ENCODE results near the gene TAGLN2.

The TAGLN2 gene

DNA sequence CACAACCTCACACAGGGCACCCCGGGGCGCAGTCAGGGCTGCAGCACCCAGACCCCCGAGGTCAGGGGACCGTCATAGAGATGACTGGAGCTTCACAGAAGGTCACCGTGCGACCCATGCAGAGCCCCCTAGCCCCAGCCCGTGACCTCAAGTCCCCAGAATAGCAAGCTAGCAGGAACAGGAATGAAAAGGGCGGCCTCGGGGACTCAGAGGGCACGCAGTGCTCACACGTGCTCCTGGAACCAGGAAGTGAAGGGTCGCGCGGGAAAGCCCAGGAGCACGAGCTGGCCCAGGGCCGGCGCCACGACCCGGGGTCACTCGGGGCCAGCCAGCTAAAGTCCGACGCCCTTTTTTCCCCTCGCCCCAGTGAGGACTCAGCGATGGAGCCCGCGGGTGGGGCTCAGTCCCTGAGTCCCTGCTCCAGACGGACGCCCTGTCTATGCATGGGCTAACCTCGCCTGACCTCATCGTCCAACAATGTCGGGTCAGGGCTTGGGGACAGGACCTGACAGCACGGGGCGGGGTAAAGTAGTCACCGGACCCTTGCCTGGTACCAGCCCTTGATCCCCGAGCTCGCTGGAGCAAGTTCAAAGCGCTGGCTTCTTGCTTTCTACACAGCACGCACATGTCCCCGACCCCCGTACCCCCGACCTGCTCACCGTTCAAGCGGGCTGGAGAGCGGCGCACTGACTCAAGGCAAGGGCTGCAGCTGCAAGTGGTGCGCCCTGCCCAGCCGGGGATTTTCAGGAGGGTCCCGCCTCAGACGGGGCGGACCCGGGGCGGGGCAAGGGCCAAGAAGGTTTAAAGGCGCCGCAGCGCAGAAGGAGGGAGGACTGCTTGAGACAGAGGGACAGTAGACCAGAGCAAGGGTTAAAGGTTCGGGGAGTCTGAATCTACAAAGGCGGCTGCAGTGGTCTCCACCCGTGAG, at the start of gene TAGLN2:
Gene TAGLN2 (minus strand): TSS at position 717 of the 928 bp plus-strand sequence. CDS start 4,998 bp downstream, outside the sequence.
- peak; percentile 95 for DNase-seq

DNA sequence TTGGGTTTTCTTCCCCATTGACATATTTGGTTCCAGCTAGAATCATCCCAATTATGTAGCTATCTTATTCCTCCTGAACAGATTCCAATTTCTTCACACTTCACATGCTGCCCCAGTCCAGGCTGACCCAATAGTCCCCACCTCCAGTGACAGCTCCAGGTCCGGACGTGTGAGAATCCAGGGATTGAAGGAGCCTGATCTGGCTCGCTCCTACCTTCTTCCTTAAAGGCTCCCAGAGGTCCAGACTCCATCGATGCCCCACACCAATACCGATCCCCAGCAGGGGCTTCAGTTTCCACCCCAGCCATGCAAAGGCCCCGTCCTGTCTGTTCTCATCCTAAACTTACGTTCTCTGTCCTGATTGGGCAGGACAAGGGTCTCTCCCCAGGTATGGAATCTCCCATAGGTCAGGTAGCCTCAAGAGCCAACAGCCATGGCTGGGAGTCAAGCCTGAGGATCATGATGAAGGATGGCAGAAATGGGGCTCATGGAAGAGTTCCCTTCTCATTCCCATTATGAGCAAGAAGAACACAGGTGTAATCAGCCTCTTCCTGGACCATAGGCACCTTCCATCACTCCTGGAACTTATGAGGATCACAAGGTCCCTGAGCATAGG, 49.2 kb upstream of the TAGLN2 start:
- DNase-seq, result no peak

DNA sequence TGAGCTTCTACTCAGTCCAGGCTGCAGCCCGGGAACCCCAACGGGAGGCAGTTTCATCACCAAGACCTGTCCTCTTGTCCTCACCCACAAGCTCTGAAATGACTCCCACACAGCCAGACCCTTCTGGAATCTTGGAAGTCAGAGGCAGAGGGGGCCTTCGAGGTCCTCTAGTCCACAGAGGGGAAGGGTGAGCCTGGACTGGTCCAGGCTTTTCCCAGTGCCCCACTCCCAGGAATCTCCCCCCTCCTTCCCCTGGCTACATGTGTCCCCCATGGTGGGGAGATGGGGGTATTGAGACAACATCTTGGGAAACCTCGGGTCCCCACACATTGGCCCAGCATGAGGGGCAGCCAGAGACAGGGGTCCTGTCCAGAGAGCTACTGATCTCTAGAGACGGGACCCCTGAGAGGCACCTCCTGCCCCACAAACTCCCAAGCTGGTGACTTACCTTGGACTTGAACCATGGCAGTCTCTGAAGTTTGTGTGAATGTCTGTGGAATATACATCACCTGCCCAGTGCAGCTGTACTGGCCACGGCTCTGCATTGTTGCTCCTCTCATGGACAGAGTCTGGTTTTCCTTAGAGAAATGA, 48.1 kb upstream of the TAGLN2 start:
- DNase-seq, result no peak

DNA sequence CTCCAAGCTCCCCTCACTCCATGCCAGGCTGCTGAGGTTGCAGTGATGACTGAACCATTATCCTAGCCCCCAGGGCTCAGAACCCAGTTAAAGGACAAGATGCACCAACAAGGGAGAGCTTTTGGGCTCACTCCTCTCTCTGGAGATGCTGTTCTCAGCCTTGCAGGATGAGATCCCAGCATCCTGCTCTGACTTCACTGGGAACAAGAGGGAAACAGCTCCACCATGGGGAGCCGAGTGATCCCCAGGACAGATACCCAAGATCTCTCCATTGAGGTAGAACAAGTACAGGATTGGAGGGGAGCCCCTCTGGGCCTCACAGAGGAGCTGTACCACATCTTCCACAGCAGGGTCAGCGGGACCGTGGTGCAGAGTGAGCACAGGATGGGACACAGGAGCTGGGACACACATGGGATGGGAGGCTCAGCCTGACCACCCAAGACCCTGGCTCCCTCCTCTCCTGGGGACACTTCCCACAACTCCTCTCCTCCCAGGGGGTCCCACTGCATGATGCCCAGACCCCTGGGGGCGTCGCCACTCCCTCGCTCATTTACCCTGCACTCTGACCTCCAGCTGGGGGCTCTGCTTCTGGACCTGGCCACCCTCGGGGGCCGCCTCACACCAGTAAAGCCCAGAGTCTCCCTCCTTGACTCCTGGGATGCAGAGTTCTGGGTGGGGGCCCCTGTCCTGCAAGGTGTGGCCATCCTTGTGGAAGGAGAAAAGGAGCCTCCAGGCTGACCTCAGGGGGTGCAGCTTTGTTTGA, 47.3 kb upstream of the TAGLN2 start:
- no peak for DNase-seq

DNA sequence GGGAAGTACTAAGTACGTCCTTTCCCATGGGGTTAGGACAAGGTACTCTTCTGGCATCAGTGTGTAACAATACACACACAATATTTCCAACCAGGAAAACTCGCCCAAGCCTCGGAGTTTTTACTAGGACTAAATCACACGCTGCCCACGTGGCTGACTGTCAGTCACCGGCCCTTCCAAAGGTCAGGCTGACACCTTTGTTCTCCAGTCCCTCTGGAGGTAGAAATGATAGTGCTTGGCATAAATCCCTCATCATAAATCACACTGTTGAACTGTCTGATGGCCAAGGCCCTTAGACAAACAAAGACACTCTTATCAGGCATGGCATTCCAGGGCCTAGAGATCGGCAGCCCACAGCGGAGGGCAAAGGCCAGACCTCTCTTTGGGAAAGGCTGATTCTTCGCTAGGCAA, 45.6 kb upstream of the TAGLN2 start:
- DNase-seq, result no peak

DNA sequence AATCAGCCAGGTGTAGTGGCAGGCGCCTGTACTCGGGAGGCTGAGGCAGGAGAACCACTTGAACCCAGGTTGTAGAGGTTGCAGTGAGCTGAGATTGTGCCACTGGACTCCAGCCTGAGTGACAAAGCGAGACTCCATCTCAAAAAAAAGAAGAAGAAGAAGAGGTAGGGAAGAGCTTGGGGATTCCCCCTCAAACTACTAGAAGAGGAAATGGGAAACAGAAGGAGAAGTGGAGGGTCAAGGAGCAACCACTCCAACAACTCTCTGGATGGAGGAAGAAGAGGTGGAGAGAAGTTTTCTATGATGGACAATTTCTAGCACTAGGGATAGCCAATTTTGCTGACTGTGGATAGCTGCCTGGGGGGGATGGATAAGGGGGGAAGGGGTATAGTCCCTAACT, 43.6 kb upstream of the TAGLN2 start:
- DNase-seq, result no peak

DNA sequence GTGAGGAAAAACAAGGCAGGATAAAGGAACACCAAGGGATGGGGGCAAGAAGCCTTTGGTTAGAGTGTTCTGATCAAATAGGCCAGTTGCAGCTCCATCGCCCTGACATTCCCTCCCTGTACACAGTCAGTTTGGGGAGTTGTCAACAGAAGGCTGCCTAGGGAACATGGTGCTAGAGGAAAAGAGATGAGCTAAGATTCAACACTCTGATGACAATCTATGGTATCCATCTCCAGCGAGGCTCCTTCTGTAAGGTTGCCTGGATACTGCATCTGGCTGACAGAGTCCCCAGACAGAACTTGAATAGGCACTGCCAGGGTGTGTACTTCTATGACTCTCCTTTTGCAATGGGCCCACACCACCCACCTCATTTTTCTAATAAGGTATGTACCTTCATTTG, 40.0 kb upstream of the TAGLN2 start:
- DNase-seq, result no peak

DNA sequence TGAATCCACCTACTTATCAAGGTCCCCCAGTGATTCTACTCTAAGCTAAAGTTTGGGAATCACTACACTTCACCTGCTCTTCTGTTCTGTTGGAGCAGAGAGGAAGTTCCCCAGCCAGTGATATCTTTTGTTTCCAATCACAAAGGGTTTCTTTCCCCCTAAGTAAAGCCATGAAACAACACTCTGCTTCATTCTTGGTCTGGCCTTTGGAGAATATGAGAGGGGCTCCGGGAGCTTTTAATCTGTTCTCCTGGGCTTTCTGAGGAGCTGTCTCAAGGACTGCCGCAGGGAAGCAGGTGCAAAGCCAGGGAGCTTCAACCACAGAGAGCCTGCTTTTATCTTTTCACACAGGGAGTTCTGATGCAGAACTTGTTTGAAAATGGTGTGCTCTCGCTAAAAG, 38.8 kb upstream of the TAGLN2 start:
- no peak for DNase-seq

DNA sequence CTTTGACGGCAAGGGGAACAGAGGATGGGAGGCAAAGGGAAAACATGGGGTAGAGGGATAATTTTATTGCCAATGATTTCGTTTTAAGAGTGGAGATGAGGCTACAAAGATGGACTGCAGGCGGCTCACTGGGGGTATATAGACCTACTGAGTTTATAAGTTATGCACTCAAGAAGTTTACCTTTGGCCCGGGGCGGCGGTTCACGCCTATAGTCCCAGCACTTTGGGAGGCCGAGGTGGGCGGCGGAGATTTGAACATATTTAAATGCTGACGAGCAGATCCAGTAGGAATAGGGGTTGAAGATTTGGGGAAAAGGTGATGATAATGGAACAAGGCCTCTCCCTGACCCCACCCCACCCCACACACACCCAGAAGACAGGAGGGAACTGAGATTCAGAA, 36.9 kb upstream of the TAGLN2 start:
- DNase-seq, result no peak

DNA sequence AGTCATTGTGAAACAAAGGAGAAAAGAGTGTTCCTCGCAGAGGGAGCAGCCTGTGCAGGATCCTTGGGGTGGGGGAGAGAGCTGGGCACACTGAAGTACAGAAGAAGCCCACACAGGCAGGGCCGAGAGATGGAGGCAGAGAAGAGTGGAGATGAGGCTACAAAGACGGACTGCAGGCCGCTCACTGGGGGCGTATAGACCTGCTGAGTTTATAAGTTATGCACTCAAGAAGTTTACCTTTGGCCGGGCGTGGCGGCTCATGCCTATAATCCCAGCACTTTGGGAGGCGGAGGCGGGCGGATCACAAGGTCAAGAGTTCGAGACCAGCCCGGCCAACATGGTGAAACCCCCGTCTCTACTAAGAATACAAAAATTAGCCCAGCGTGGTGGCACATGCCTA, 36.3 kb upstream of the TAGLN2 start:
- DNase-seq, result no peak

DNA sequence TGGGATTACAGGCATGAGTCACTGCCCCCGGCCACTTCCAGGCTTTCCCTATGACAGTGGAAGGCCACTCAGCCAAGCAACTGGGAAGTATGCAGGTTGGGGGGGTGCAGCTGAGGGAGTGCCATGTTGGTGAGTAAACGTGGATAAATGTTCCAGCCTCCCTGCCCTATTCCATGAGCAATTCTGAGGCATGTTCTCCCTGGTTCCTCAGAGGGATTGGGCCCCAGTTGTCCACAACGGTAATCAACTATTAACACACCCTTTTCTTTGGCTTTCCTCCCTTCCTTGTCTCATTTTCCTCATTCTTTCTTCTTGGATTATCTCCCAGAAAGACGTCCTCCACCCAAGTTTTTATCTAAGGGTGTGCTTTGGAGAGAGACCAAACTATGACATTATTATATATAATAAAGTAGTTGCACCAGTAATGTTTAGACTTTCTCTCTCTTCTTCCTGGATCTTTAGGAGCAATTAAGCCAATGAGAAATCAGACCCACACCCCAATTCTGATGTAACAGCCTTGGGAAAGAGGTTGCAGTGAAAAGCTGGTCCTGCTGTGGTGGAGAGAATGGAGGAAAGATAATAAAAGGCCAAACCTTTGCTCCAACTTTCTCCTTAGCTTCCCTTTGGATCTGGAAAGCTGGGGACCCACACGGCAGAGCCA, 35.5 kb upstream of the TAGLN2 start:
- DNase-seq, result no peak

DNA sequence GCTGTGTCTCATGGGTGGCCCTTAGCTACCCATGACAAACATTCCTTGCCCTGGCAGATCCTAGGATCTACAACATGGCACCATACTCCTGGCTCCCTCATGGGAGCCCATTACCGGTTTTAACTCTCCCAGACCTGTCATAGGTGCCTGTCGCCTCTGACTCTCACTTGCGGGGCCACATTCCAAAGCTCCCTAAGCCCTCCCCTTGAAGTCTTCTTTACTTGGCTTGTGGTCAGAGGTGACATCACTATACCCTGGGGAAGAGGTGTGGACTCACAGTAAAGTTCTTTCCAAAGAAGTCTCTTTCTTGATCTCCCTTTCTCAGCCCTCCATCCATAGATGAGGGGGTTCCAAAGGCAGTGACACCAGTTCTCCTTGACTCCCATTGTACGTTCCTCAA, 34.1 kb upstream of the TAGLN2 start:
- no peak for DNase-seq

DNA sequence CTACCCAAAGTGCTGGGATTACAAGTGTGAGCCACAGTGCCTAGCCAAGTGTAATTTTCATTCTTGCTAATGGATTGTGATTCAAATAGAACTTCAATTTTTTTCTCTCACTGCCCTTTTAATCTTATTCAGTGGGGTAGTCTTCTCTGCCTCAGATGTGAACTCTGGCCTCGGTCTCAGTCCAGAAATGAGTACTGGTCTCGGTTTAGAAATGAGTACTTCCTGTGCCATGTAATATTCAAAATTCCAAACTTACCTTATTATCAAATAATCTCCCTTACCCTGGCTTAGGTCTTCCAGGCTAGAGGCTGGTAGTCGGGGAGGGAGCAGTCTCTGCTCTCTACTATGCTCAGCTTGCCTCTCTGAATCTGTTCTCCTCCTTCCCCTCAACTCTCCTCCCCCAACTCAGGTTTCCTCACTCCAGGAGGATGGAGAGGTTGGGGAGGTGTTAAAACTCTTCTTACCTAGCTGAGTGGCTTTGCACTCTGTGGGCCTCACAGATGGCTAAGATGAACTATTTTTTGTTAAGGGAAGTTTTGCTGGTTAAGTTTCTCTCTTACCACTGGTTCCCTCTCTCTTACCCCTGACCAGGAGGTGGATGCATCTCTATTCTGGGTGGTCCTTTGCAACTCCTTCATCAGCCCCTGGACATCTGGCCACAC, 33.5 kb upstream of the TAGLN2 start:
- no peak for DNase-seq

DNA sequence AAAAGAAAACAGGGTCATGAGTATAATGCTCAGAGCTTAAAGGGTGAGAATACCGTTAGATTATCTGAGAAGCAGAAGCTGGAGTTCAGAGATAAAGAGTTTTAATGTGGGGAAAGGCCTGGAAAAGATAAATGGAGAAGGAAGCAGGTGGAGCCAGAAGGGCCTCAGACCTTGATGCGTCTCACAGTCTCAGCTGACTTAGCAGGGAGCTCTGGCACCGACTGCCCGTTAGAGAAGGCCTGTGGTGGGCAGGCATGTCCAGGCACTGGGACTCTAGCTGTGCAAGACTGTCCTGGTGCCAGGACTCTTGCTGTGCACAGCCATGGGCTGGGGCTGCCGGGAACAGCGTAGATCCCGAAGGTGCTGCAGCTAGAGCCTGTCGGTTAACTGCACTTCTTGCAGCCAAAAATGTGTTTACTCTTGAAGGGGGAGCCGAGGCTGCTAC, 32.5 kb upstream of the TAGLN2 start:
- DNase-seq, result no peak

DNA sequence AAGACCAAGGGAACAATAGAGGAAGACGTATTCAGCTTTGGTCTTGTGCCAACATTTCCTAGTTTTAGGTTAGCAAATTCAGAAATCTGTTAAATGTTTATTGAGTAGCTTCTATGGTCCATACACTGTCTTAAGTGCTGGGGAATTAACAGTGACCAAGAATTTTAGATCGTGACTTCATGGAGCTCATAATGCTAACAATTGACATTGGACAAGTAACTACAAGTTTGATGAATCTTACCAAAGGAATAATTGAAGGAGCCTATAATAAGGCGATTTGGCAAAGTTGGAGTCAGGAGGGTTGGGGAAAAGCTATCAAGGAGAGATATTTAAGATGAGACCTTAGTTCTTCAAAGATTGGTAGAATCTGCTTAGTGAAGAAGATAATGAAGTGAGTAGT, 30.1 kb upstream of the TAGLN2 start:
- DNase-seq, result no peak

DNA sequence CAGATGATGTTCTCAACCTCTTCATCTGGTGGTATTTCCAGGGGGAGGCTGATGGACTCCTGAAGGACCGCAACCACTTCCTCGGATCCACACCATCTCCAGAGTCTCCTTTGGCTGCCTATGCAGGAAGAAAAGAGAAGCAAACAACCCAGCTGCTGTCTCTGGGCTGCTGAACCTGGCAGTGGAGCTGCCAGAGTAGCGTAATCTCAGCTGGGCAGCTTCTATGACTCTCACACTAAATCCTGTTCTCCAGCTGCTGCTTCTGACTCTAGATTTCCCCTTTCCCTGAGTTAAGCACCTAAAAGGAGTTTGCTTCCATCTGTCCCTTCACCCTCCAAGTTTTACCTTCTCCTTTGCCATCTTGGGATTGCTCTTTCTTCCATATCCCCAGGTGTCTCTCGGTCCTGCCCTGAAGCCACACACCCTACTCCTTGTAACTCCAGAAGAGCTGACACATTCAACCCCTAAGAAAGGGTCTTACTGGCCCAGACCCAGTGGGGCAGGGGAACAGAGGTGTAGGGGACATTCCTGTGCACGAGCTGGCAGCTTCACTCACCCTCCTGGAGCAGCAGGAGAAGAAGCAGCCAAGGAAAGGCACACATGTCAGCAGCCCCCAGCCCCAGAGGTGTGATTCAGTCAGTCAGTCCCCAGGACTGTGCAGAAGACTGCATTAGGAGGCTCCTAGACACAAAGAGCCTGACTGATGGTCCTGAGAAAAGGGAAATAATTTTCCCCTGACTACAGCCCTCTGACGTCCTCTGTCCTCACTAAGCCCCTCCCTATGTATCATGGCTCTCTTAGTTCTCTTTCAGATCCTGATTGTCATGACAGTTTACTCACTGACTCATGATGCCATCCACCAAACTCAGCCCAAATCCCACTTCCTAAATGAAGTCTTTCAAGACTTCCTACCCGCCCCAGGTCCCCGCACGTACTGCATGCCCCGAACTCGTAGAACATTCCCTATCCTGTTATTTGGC, 28.5 kb upstream of the TAGLN2 start, which contains the start of gene SLAMF9:
Gene SLAMF9 (minus strand): TSS at position 702 of the 980 bp plus-strand sequence. CDS start 100 bp downstream, at position 602.
- DNase-seq, result no peak

DNA sequence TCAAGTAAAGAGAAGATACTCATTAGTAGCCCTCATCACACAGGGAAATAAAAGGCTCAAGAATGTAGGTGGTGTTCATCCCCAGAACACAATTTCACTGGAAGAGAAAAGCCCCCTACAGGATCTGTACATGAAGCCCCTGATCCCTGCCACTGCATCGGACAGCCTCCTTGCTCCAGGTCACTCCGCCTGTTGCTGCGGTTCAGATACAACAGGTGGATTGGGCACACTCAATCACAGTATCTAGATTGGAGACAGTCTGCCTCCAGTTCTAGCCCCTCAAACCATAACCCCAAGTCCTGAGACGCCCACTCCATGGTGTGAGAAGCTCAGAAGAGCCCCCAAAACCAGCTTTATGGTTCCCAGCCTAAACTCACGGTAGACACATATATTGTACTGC, 27.6 kb upstream of the TAGLN2 start:
- DNase-seq, result no peak

DNA sequence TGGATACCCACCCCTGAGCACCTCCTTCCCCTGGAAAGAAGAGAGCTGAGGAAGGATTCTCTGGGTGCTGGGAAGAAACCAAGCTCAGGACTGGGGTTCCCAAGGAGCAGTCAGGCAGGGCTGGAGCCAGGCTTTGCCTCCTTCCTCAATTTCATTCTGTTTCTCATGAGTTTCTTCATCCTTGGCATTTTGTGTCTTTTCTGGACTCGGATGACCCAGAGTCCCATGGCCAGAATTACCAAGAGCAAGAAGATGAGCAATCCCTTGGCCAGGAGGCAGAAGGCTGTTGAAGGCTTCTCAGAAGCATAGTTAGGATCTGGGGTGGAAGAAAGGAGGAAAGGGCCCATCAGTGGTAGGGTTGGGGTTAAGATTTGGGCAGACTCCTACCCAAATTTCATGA, 26.2 kb upstream of the TAGLN2 start:
- DNase-seq, result no peak

DNA sequence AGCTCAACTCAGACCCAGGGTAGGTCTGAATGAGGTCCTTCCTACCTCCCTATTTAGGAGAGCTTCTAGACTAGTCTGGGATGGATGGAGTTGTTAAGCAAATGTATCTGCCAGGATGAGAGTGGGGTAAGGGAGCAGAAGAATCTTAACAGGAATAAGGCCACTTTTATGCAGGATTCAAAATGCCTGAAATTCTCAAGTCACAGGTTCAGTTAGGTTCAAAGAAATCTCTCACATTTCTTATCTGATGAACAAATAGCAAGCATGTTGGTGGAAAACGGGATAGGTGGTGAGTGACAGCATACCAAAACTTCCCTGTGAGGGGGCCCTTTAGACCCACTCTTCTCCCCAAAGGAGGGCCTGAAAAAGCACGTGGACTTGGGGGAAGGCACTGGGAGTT, 25.7 kb upstream of the TAGLN2 start:
- DNase-seq, result no peak

DNA sequence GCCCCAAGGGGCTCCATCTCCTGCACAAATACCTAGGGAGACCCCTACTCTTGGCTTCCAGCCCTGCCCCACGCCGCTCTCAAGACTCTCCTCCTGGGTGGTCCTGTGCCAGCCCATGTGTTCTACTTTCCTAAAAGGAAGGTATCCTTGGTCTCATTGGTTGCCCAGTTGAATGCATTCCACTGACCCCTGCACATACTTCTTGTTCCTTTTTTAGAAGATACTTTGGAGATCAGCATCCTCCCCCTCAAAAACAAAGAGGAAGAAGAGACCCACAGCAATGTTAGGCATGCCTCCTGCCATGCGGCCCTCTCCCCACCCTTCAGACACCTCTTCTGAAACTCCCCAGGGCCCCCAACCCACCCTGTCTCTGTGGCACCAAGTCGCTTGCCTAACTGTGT, 24.7 kb upstream of the TAGLN2 start:
- no peak for DNase-seq

DNA sequence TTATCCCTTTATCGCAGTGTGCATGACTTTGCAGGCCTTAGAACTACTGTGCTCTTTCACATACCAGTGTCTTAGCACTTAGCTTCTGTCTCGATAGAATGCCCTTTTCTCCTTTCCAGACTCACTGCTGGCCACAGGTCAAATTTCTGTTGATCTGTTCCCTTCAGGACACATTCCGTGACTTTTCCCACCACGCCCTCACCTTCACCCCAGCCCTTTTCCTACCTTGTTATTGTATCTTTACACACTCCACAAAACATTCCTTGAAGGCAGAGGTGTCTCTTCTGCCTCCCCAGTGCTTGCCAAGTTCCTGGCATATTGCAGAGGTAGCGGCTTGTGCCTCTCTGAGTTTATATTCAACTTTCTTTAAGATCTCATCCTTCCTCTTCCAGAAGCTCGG, 23.8 kb upstream of the TAGLN2 start:
- no peak for DNase-seq
